ENCODE results near the gene AUNIP. TPM values are rescaled to one million over a fixed set of nuclear protein-coding genes. Genes with fewer than 3 reads are reported as not detected.

AUNIP gene
- total RNA-seq, 2 donors from 2014 or later = 0.32 to 4.3 TPM

GRCh38 chr1:25875154-25875855 lies 16.0 kb upstream of the AUNIP start, which contains the start of gene PAQR7:
PAQR7 (minus strand) TSS chr1:25875708; CDS start chr1:25863839, 11,869 bp downstream.
- H3K36me3 ChIP-seq = no peaks in the 10 kb centered on the region
- TF ChIP-seq CTCF (IDR thresholded peaks at IDR 0.05) = peak in 1 of 4 experiments; percentile 4
- TF ChIP-seq POLR2AphosphoS5 (IDR thresholded peaks at IDR 0.05) = no peak
- TF ChIP-seq POLR2A (IDR thresholded peaks at IDR 0.05) = peak; percentile 38
- peaks cover 10% of the 10 kb centered on the region for H3K4me1 ChIP-seq (replicated peaks)
- intact Hi-C loops (cut with DNase I) = no loop called here
- peak within 1 kb of the TSS; percentile 53 to 59 for H3K4me3 ChIP-seq
- peak; percentile 70 for DNase-seq (ENCODE audit: low spot score)
- peak within 1 kb of the TSS; percentile 81 to 86 for H3K27ac ChIP-seq
- WGBS = 0% methylated on average over 59 of the region's 75 CpGs
- H3K9me3 ChIP-seq = no peaks in the 10 kb centered on the region
- no peaks in the 10 kb centered on the region for H3K27me3 ChIP-seq (replicated peaks; ENCODE audit: insufficient read depth)

DNA sequence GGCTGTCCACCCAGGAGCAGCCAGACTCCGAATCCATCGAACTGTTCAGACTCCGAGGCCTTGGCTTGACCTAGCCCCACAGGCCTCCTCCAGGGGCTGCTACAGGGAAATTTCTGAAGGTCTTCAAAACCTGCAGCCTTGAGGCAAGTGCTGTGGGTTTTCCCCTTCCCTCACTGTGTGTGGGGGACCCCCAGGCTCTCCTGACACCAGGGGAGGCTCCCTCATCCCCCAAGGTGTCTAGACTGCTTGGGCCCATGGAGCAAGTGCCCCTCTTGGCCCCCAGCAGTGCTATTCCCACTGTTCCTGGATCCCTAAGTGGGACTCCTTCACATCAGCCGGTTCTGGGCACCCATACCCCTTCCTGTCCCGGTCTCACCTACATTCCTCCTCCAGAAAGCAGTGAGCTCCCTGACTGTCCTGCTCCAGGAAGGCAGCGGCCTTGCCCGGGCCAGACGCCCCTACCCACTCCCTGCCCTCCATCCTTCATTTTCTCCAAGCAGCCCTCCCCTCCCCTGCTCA lies 15.4 kb upstream of the AUNIP start:
- H3K9me3 ChIP-seq = no peaks in the 10 kb centered on the region
- WGBS = 18% methylated on average over 8 of the region's 8 CpGs
- H3K27me3 ChIP-seq (replicated peaks; ENCODE audit: insufficient read depth) = no peaks in the 10 kb centered on the region
- peaks cover 10% of the 10 kb centered on the region for H3K4me1 ChIP-seq (replicated peaks)
- TF ChIP-seq POLR2AphosphoS5 (IDR thresholded peaks at IDR 0.05) (no peak), POLR2A (IDR thresholded peaks at IDR 0.05) (no peak), CTCF (IDR thresholded peaks at IDR 0.05) (no peak)
- intact Hi-C loops (cut with DNase I) = no loop called here
- peak overlapping the region; percentile 53 to 59 for H3K4me3 ChIP-seq
- H3K27ac ChIP-seq = peak overlapping the region; percentile 81 to 86
- no peaks in the 10 kb centered on the region for H3K36me3 ChIP-seq
- no peak for DNase-seq (ENCODE audit: low spot score)

DNA sequence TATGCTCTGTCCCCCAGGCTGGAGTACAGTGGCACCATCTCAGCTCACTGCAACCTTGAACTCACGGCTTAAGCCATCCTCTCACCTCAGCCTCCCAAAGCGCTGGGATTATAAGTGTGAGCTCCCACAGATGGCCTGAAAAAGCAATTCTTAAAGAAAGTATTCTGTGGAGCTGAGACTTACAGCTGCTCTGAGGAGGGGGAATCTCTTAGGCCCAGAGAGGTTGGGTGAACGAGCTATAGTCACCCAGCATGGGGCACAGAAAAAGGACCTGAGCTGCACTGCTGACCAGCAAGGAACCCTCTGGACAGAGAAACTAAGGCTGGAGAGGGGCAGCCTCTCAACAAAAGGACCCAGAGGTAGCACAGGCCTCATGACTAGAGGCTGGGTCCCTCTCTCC lies 15.0 kb upstream of the AUNIP start:
- TF ChIP-seq POLR2AphosphoS5 (IDR thresholded peaks at IDR 0.05) (no peak), CTCF (IDR thresholded peaks at IDR 0.05) (no peak), POLR2A (IDR thresholded peaks at IDR 0.05) (no peak)
- DNase-seq (ENCODE audit: low spot score) = no peak
- WGBS = 87% methylated on average over 3 of the region's 3 CpGs
- H3K4me1 ChIP-seq (replicated peaks) = peaks cover 10% of the 10 kb centered on the region
- no peaks in the 10 kb centered on the region for H3K36me3 ChIP-seq
- H3K9me3 ChIP-seq = no peaks in the 10 kb centered on the region
- intact Hi-C loops (cut with DNase I) = no loop called here
- H3K27me3 ChIP-seq (replicated peaks; ENCODE audit: insufficient read depth) = no peaks in the 10 kb centered on the region
- H3K4me3 ChIP-seq = no peak overlapping the region
- H3K27ac ChIP-seq = peak overlapping the region; percentile 81 to 86

DNA sequence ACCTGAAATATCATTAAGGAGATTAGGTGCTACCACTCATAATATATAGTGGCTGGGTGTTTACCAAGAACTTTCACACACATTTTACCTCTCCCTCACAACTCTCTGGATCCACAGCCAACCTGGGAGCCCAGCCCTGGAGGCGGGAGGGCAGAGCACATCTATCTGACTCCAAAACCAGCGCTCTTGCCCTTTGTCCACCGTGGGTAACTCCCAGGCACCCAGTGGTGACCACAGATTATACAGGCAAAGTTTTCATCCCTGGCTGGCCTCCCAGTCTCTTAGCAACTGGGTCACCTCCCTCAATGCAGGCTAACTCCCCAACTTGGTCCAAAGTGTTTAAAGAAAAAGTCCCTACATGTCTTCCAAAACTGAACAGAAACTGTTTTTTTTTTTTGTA lies 13.9 kb upstream of the AUNIP start:
- H3K4me1 ChIP-seq (replicated peaks) = peaks cover 10% of the 10 kb centered on the region
- no peaks in the 10 kb centered on the region for H3K36me3 ChIP-seq
- DNase-seq (ENCODE audit: low spot score) = no peak
- H3K27ac ChIP-seq = no peak overlapping the region
- WGBS = 73% methylated on average over 3 of the region's 3 CpGs
- H3K27me3 ChIP-seq (replicated peaks; ENCODE audit: insufficient read depth) = no peaks in the 10 kb centered on the region
- H3K4me3 ChIP-seq = no peak overlapping the region
- no peaks in the 10 kb centered on the region for H3K9me3 ChIP-seq
- intact Hi-C loops (cut with DNase I) = no loop called here
- TF ChIP-seq CTCF (IDR thresholded peaks at IDR 0.05) (no peak), POLR2A (IDR thresholded peaks at IDR 0.05) (no peak), POLR2AphosphoS5 (IDR thresholded peaks at IDR 0.05) (no peak)

- Histone ChIP-seq H3K9me3 (no peaks in the 10 kb centered on the region), H3K4me1 (replicated peaks) (peaks cover 10% of the 10 kb centered on the region), H3K4me3 (no peak overlapping the region), H3K36me3 (no peaks in the 10 kb centered on the region), H3K27me3 (replicated peaks; ENCODE audit: insufficient read depth) (no peaks in the 10 kb centered on the region), H3K27ac (no peak overlapping the region)
- TF ChIP-seq POLR2AphosphoS5 (IDR thresholded peaks at IDR 0.05) (no peak), CTCF (IDR thresholded peaks at IDR 0.05) (no peak), POLR2A (IDR thresholded peaks at IDR 0.05) (no peak)
- intact Hi-C loops (cut with DNase I) = no loop called here
- 71% methylated on average over 2 of the region's 2 CpGs for WGBS
- DNase-seq (ENCODE audit: low spot score) = no peak
These were observed 13.5 kb upstream of the AUNIP start for GRCh38 chr1:25872713-25873112.

Data from prostate gland (tissue), 2 donors.